HG02885 (cell line): ENCODE measurements around the gene PYM1.
"Not testable (repeated sequence)": the region's sequence is repeated elsewhere in the genome, so short reads cannot be mapped to it uniquely, and the experiment has no call there.

Source experiments
- ATAC-seq: cut with Tn5 transposase; IDR thresholded peaks from one replicate; pipeline ENCODE4 v1.9.1; 2021; ENCODE audit warnings: mild to moderate bottlenecking; ENCODE audit not compliant: unreplicated experiment, poor library complexity

The PYM1 gene

GRCh38 chr12:55919032-55919431, 8.7 kb downstream of the PYM1 start:
- not testable (repeated sequence) for ATAC-seq

- no peak for ATAC-seq
These were observed 12.2 kb downstream of the PYM1 start for GRCh38 chr12:55915482-55915859.

- no peak for ATAC-seq
These were observed 14.8 kb downstream of the PYM1 start for GRCh38 chr12:55912908-55913307.

GRCh38 chr12:55909513-55909884, 18.2 kb downstream of the PYM1 start:
- no peak for ATAC-seq

- no peak for ATAC-seq
These were observed 18.8 kb downstream of the PYM1 start for GRCh38 chr12:55908726-55909512.

- no peak for ATAC-seq
These were observed 21.6 kb downstream of the PYM1 start for GRCh38 chr12:55906056-55906455.

- no peak for ATAC-seq
These were observed 25.7 kb downstream of the PYM1 start for GRCh38 chr12:55901881-55902490.

- no peak for ATAC-seq
These were observed 28.6 kb downstream of the PYM1 start for GRCh38 chr12:55899082-55899481.

GRCh38 chr12:55893723-55894122, 34.0 kb downstream of the PYM1 start:
- no peak for ATAC-seq

- ATAC-seq, result no peak
These were observed 36.4 kb downstream of the PYM1 start for GRCh38 chr12:55891310-55891709.

GRCh38 chr12:55885113-55885512, 42.6 kb downstream of the PYM1 start:
- ATAC-seq, result no peak

- no peak for ATAC-seq
These were observed 49.9 kb downstream of the PYM1 start for GRCh38 chr12:55877824-55878223.

- no peak for ATAC-seq
These were observed 51.8 kb downstream of the PYM1 start for GRCh38 chr12:55875704-55876467.

GRCh38 chr12:55874443-55874842, 53.3 kb downstream of the PYM1 start:
- no peak for ATAC-seq

- ATAC-seq, result not testable (repeated sequence)
These were observed 61.2 kb downstream of the PYM1 start for GRCh38 chr12:55866454-55867004.

- no peak for ATAC-seq
These were observed 62.4 kb downstream of the PYM1 start for GRCh38 chr12:55865327-55865726.

- ATAC-seq, result not testable (repeated sequence)
These were observed 64.8 kb downstream of the PYM1 start for GRCh38 chr12:55862931-55863330.

GRCh38 chr12:55862286-55862685, 65.4 kb downstream of the PYM1 start:
- no peak for ATAC-seq

GRCh38 chr12:55861871-55862270, 65.8 kb downstream of the PYM1 start:
- no peak for ATAC-seq

GRCh38 chr12:55861396-55861795, 66.3 kb downstream of the PYM1 start:
- ATAC-seq, result no peak

GRCh38 chr12:55852740-55853139, 75.0 kb downstream of the PYM1 start:
- no peak for ATAC-seq
